Right lobe of liver (tissue), 4 donors: Measurements from ENCODE around the gene SASH1.

Experiments
- POLR2A ChIP-seq: fragments of 450-650 bp; IDR thresholded peaks from one replicate; pipeline ENCODE4 v1.6.1; 2017; ENCODE audit warnings: antibody characterized with exemption, mild to moderate bottlenecking
- TF ChIP-seq, protein P1 (sequence below), 4 donors: fragments of 200-600 bp in 3 of 4; fragments of 450-650 bp in 1 of 4; IDR thresholded peaks; one replicate each; pipeline versions ENCODE4 v1.5.1 to v1.8.0; 2016 to 2022; ENCODE audit warnings: antibody characterized with exemption in 4 of 4, mild to moderate bottlenecking in 2 of 4
- donor health status: DM: no; HTN: no; CAD: no.
- donor health status: DM: no; HTN: no; CAD: no.
- donor health status: DM: no; HTN: yes; CAD: no.

DNA sequence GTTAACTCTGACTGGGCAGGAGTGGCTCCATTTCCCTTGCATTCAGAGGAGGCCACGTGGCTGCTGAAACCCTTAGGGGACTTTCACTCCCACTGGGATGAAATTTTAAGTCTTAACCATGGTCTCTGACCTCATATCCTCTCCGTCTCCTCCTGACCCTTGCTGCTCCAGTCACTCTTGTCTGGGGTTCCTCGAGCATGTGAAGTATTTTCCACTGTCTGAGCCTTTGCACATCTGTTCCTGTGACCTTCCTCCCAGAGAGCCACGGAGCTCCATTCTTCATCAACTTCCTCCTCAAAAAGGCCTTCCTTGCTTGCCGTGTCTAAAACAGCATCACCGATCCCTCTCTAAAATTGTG, 251.2 kb downstream of the SASH1 start:
- TF ChIP-seq, protein P1, sequence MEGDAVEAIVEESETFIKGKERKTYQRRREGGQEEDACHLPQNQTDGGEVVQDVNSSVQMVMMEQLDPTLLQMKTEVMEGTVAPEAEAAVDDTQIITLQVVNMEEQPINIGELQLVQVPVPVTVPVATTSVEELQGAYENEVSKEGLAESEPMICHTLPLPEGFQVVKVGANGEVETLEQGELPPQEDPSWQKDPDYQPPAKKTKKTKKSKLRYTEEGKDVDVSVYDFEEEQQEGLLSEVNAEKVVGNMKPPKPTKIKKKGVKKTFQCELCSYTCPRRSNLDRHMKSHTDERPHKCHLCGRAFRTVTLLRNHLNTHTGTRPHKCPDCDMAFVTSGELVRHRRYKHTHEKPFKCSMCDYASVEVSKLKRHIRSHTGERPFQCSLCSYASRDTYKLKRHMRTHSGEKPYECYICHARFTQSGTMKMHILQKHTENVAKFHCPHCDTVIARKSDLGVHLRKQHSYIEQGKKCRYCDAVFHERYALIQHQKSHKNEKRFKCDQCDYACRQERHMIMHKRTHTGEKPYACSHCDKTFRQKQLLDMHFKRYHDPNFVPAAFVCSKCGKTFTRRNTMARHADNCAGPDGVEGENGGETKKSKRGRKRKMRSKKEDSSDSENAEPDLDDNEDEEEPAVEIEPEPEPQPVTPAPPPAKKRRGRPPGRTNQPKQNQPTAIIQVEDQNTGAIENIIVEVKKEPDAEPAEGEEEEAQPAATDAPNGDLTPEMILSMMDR (IDR thresholded peaks at IDR 0.05), result no peak
- no peak for TF ChIP-seq POLR2A
